ENCODE data around the gene HSPD1. TPM values are rescaled to one million over a fixed set of nuclear protein-coding genes. Genes with fewer than 3 reads are reported as not detected.
A peak's percentile ranks its signal among the peaks of the same experiment; 100 is the strongest.

The HSPD1 gene
- total RNA-seq, 4 donors from 2014 or later, result 84.7 to 142 (median 115) TPM

- 97% methylated on average over 5 of the region's 5 CpGs for WGBS
- TF ChIP-seq POLR2A (IDR thresholded peaks at IDR 0.05; ENCODE audit: low read depth) (no peak), EP300 (IDR thresholded peaks at IDR 0.05) (no peak), CTCF (IDR thresholded peaks at IDR 0.05) (no peak), POLR2AphosphoS5 (IDR thresholded peaks at IDR 0.05) (no peak)
- no peak overlapping the region for H3K27ac ChIP-seq (replicated peaks in 1 of 4)
- H3K4me3 ChIP-seq, result no peak overlapping the region
- peaks cover 10 to 14% (median 12%) of the 10 kb centered on the region in 4 donors for H3K4me1 ChIP-seq
- intact Hi-C loops (cut with DNase I), result no loop called here
- H3K9me3 ChIP-seq, result no peaks in the 10 kb centered on the region
- no peak for DNase-seq (ENCODE audit: extremely low spot score)
- H3K36me3 ChIP-seq, result peaks cover 0 to 34% (median 21%) of the 10 kb centered on the region in 4 donors
- H3K27me3 ChIP-seq, result no peaks in the 10 kb centered on the region
Observed at GRCh38 chr2:197506658-197507057, 7.0 kb upstream of the HSPD1 start.

GRCh38 chr2:197504512-197504911 lies 4.9 kb upstream of the HSPD1 start:
- peaks cover 17 to 23% (median 19%) of the 10 kb centered on the region in 4 donors for H3K4me1 ChIP-seq
- TF ChIP-seq POLR2AphosphoS5 (IDR thresholded peaks at IDR 0.05) (no peak), CTCF (IDR thresholded peaks at IDR 0.05) (no peak), POLR2A (IDR thresholded peaks at IDR 0.05; ENCODE audit: low read depth) (no peak), EP300 (IDR thresholded peaks at IDR 0.05) (no peak)
- no peak overlapping the region for H3K4me3 ChIP-seq
- H3K9me3 ChIP-seq, result no peaks in the 10 kb centered on the region
- peaks cover 0 to 34% (median 21%) of the 10 kb centered on the region in 4 donors for H3K36me3 ChIP-seq
- intact Hi-C loops (cut with DNase I), result no loop called here
- 98% methylated on average over 6 of the region's 6 CpGs for WGBS
- no peak for DNase-seq (ENCODE audit: extremely low spot score)
- no peak overlapping the region for H3K27ac ChIP-seq (replicated peaks in 1 of 4)
- no peaks in the 10 kb centered on the region for H3K27me3 ChIP-seq

- Histone ChIP-seq H3K4me1 (peaks cover 17 to 25% (median 19%) of the 10 kb centered on the region in 4 donors), H3K4me3 (no peak overlapping the region), H3K27me3 (no peaks in the 10 kb centered on the region), H3K27ac (replicated peaks in 1 of 4) (no peak overlapping the region), H3K9me3 (no peaks in the 10 kb centered on the region), H3K36me3 (peaks cover 0 to 34% (median 21%) of the 10 kb centered on the region in 4 donors)
- intact Hi-C loops (cut with DNase I), result no loop called here
- TF ChIP-seq POLR2AphosphoS5 (IDR thresholded peaks at IDR 0.05) (no peak), CTCF (IDR thresholded peaks at IDR 0.05) (no peak), EP300 (IDR thresholded peaks at IDR 0.05) (no peak), POLR2A (IDR thresholded peaks at IDR 0.05; ENCODE audit: low read depth) (no peak)
- DNase-seq (ENCODE audit: extremely low spot score), result no peak
- 95% methylated on average over 2 of the region's 2 CpGs for WGBS
Observed at GRCh38 chr2:197504000-197504399, 4.4 kb upstream of the HSPD1 start.

- Histone ChIP-seq H3K27me3 (no peaks in the 10 kb centered on the region), H3K27ac (replicated peaks in 1 of 4) (peak overlapping the region in 1 of 4 donors; percentile 98), H3K4me1 (peaks cover 27 to 38% (median 30%) of the 10 kb centered on the region in 4 donors), H3K4me3 (no peak overlapping the region), H3K9me3 (no peaks in the 10 kb centered on the region), H3K36me3 (peaks cover 0 to 38% (median 21%) of the 10 kb centered on the region in 4 donors)
- WGBS, result 75% methylated on average over 4 of the region's 4 CpGs
- no peak for TF ChIP-seq EP300 (IDR thresholded peaks at IDR 0.05)
- DNase-seq (ENCODE audit: extremely low spot score), result no peak
- intact Hi-C loops (cut with DNase I), result no loop called here
Observed at GRCh38 chr2:197502685-197503084, 3.0 kb upstream of the HSPD1 start.

- DNase-seq (ENCODE audit: extremely low spot score), result no peak
- 70% methylated on average over 4 of the region's 4 CpGs for WGBS
- Histone ChIP-seq H3K9me3 (no peaks in the 10 kb centered on the region), H3K4me1 (peaks cover 32 to 43% (median 35%) of the 10 kb centered on the region in 4 donors), H3K36me3 (peaks cover 0 to 41% (median 21%) of the 10 kb centered on the region in 4 donors), H3K27me3 (no peaks in the 10 kb centered on the region), H3K4me3 (no peak overlapping the region), H3K27ac (replicated peaks in 1 of 4) (peak overlapping the region in 2 of 4 donors; percentile 98 to 99)
- TF ChIP-seq EP300 (IDR thresholded peaks at IDR 0.05) (no peak), POLR2AphosphoS5 (IDR thresholded peaks at IDR 0.05) (no peak), CTCF (IDR thresholded peaks at IDR 0.05) (no peak), POLR2A (IDR thresholded peaks at IDR 0.05; ENCODE audit: low read depth) (no peak)
- intact Hi-C loops (cut with DNase I), result no loop called here
Observed at GRCh38 chr2:197502201-197502600, 2.6 kb upstream of the HSPD1 start.

Data from esophagus muscularis mucosa (tissue), 4 donors.